ENCODE results near the gene PLD6. TPM values are rescaled to one million over a fixed set of nuclear protein-coding genes. Genes with fewer than 3 reads are reported as not detected.

Gene PLD6
- total RNA-seq, 1 experiment from 2014 or later = 0.09 TPM

GRCh38 chr17:17154981-17155380 lies 51.2 kb downstream of the PLD6 start:
- no peak overlapping the region for H3K4ac ChIP-seq (ENCODE audit: low read depth, low read length)
- no peak overlapping the region for H3K4me3 Mint-ChIP-seq
- H3K4me1 ChIP-seq (ENCODE audit: insufficient read depth, low read length) = no peaks in the 10 kb centered on the region
- peaks cover 34 to 72% (median 67%) of the 10 kb centered on the region in 3 experiments for H3K36me3 Mint-ChIP-seq (ENCODE audit: insufficient read depth in 1 of 3, low read depth in 3 of 3)
- H3K4me1 Mint-ChIP-seq = no peaks in the 10 kb centered on the region
- WGBS (ENCODE audit: extremely low coverage, insufficient read length, low lambda C conversion rate) = no CpG with 5 or more reads among the region's 8 CpGs
- no peak overlapping the region for H3K23ac ChIP-seq (ENCODE audit: insufficient read length, low read depth, low read length)
- H4K8ac ChIP-seq (replicated peaks; ENCODE audit: insufficient read length, low read depth, low read length) = no peak overlapping the region
- H3K27ac Mint-ChIP-seq = no peak overlapping the region
- no peaks in the 10 kb centered on the region for H3K79me1 ChIP-seq (ENCODE audit: insufficient read depth, low read depth, low read length, poor library complexity, severe bottlenecking)
- no peak overlapping the region for H2BK20ac ChIP-seq (ENCODE audit: low read depth, low read length, poor library complexity, severe bottlenecking)
- H3K27ac ChIP-seq (ENCODE audit: insufficient read length, low read depth, low read length) = no peak overlapping the region
- H3K9me3 Mint-ChIP-seq = no peaks in the 10 kb centered on the region
- no peak overlapping the region for H2AK5ac ChIP-seq (ENCODE audit: insufficient read length, low read length)
- no peak overlapping the region for H3T11ph ChIP-seq (ENCODE audit: low read length)
- H4K5ac ChIP-seq (ENCODE audit: insufficient read length, low read depth, low read length) = no peak overlapping the region
- no peaks in the 10 kb centered on the region for H4K20me1 ChIP-seq (ENCODE audit: control insufficient read depth, insufficient read depth, insufficient read length)
- H3K23me2 ChIP-seq (ENCODE audit: insufficient read length, low read depth, low read length, poor library complexity, severe bottlenecking) = no peaks in the 10 kb centered on the region
- no peak overlapping the region for H3K18ac ChIP-seq (ENCODE audit: insufficient read length, low read depth, low read length)
- H2BK12ac ChIP-seq (ENCODE audit: insufficient read length, low read depth, low read length) = no peak overlapping the region
- no peak overlapping the region for H3K4me2 ChIP-seq (ENCODE audit: insufficient read depth, insufficient read length, low read length)
- no peak overlapping the region for H2AFZ ChIP-seq (ENCODE audit: low read length)
- H3K79me2 ChIP-seq (ENCODE audit: insufficient read depth, low read length) = no peaks in the 10 kb centered on the region
- H3K9ac ChIP-seq (ENCODE audit: extremely low read depth, insufficient read length, low read length) = no peak overlapping the region
- H3K14ac ChIP-seq (ENCODE audit: insufficient read depth, low read length) = no peak overlapping the region
- no peaks in the 10 kb centered on the region for H3K9me3 ChIP-seq (ENCODE audit: control insufficient read depth, low read depth, low read length)
- no peak overlapping the region for H2BK120ac ChIP-seq (ENCODE audit: low read depth, low read length, poor library complexity, severe bottlenecking)
- no peaks in the 10 kb centered on the region for H3K27me3 Mint-ChIP-seq (ENCODE audit: low read depth)
- no peak overlapping the region for H2BK15ac ChIP-seq (ENCODE audit: low read depth, low read length)
- TF ChIP-seq CTCF (conservative IDR thresholded peaks at IDR 0.05) = no peak
- no peak overlapping the region for H4K91ac ChIP-seq (ENCODE audit: insufficient read length, low read depth, low read length)
- no peak for DNase-seq
- no peak overlapping the region for H2BK5ac ChIP-seq (ENCODE audit: insufficient read length, low read length)
- no peak overlapping the region for H3K56ac ChIP-seq (ENCODE audit: insufficient read length, low read depth, low read length)
- no peaks in the 10 kb centered on the region for H3K27me3 ChIP-seq (ENCODE audit: insufficient read depth, low read length)

All from H9 (cell line).